C4-2B (cell line): ENCODE measurements around the gene MID1IP1.

Source experiments
- H3K27ac ChIP-seq: fragments of 450-650 bp; 2 replicates; pipeline ENCODE4 v1.5.1; 2017
- ZFX ChIP-seq: fragments of 450-650 bp; IDR thresholded peaks from 2 replicates; pipeline ENCODE4 v1.6.1; 2017

The MID1IP1 gene

GRCh38 chrX:38854305-38854704, 53.0 kb downstream of the MID1IP1 start:
- no peak for TF ChIP-seq ZFX
- H3K27ac ChIP-seq: no peak overlapping the region
